ENCODE results near the gene VWF.

DNA sequence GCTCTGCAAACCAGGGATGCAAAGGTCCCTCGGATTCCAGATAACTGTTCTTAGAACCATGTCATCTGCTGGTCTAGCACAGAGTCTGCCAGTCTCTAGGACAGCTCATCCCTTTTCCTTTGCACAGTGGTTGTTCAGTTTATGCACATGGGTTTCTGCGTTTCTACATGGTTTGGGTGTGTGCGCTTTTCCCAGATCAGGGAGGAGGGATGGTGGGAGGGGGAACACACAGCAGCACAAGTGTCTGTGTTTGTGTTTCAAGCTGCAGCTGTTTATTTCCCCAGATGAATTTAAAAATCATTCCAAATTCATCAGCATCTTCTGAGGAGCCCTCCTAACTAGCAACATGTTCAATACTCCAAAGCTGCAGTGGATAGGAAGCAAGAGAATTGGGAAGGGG lies 224.8 kb downstream of the VWF start:
- TF ChIP-seq POLR2A (IDR thresholded peaks at IDR 0.05; ENCODE audit: extremely low read depth, insufficient read length) (no peak), MYC (IDR thresholded peaks at IDR 0.05; ENCODE audit: low read depth, low read length) (no peak)
- TF ChIP-seq, protein P1, sequence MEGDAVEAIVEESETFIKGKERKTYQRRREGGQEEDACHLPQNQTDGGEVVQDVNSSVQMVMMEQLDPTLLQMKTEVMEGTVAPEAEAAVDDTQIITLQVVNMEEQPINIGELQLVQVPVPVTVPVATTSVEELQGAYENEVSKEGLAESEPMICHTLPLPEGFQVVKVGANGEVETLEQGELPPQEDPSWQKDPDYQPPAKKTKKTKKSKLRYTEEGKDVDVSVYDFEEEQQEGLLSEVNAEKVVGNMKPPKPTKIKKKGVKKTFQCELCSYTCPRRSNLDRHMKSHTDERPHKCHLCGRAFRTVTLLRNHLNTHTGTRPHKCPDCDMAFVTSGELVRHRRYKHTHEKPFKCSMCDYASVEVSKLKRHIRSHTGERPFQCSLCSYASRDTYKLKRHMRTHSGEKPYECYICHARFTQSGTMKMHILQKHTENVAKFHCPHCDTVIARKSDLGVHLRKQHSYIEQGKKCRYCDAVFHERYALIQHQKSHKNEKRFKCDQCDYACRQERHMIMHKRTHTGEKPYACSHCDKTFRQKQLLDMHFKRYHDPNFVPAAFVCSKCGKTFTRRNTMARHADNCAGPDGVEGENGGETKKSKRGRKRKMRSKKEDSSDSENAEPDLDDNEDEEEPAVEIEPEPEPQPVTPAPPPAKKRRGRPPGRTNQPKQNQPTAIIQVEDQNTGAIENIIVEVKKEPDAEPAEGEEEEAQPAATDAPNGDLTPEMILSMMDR (IDR thresholded peaks at IDR 0.05; ENCODE audit: low read depth, low read length), result no peak

Measured in NB4 (cell line).